Measurements from ENCODE around the gene POLA1. TPM values are rescaled to one million over a fixed set of nuclear protein-coding genes. Genes with fewer than 3 reads are reported as not detected.

The POLA1 gene
- total and polyA plus RNA-seq, 2 donors (not counting 1 experiment from before 2014, with no cell fraction given) = 3.0 to 16.3 TPM

- Histone ChIP-seq H3K4me3 (ENCODE audit: control extremely low read depth in 1 of 5, extremely low read depth in 1 of 5, insufficient read depth in 1 of 5, low read depth in 2 of 5, low read length in 4 of 5) (no peak overlapping the region), H3K27me3 (replicated peaks in 1 of 4; ENCODE audit: control extremely low read depth in 1 of 4, control insufficient read depth in 3 of 4, insufficient read depth in 4 of 4, low read length in 3 of 4) (peaks cover 0 to 59% (median 20%) of the 10 kb centered on the region in 4 experiments), H3K79me2 (ENCODE audit: control insufficient read depth, insufficient read depth, low read length) (no peaks in the 10 kb centered on the region), H3K9ac (ENCODE audit: low read length) (no peak overlapping the region), H4K20me1 (ENCODE audit: control insufficient read depth, insufficient read depth, low read length, poor library complexity, severe bottlenecking) (no peaks in the 10 kb centered on the region), H3K27ac (ENCODE audit: low read length in 2 of 2) (no peak overlapping the region), H3K4me2 (replicated peaks; ENCODE audit: low read depth, low read length, poor library complexity, severe bottlenecking) (no peak overlapping the region), H3K9me3 (ENCODE audit: control extremely low read depth in 1 of 3, control insufficient read depth in 2 of 3, insufficient read depth in 1 of 3, low read length in 2 of 3) (peaks cover 0 to 9% (median 0%) of the 10 kb centered on the region in 3 donors), H3K4me1 (ENCODE audit: control insufficient read depth in 2 of 2, insufficient read depth in 2 of 2, low read length in 2 of 2) (peaks cover 7 to 12% of the 10 kb centered on the region in 2 donors), H2AFZ (ENCODE audit: insufficient read depth, low read depth, low read length, poor library complexity, severe bottlenecking) (no peak overlapping the region), H3K36me3 (replicated peaks in 1 of 2; ENCODE audit: control extremely low read depth in 1 of 2, control insufficient read depth in 1 of 2, extremely low read depth in 1 of 2, insufficient read depth in 2 of 2, low read length in 1 of 2) (no peaks in the 10 kb centered on the region)
- 10% methylated on average over 46 of the region's 64 CpGs for WGBS (ENCODE audit: insufficient coverage)
- no peak overlapping the region for H3K27ac Mint-ChIP-seq
- H3K27me3 Mint-ChIP-seq = peaks cover 30% of the 10 kb centered on the region
- POLR2A ChIA-PET = no interaction called here
- no peaks in the 10 kb centered on the region for H3K9me3 Mint-ChIP-seq (ENCODE audit: insufficient read depth)
- ATAC-seq (ENCODE audit: low read depth) (no peak), DNase-seq (no peak)
- no peak overlapping the region for H3K4me3 Mint-ChIP-seq
- intact Hi-C loops (cut with micrococcal nuclease) = no loop called here
- TF ChIP-seq CTCF (IDR thresholded peaks at IDR 0.05) (no peak), EZH2 (IDR thresholded peaks at IDR 0.05; ENCODE audit: borderline replicate concordance, insufficient read depth, low read depth, low read length, poor library complexity, severe bottlenecking) (no peak)
- H3K4me1 Mint-ChIP-seq = peaks cover 10% of the 10 kb centered on the region
- CTCF ChIA-PET = no interaction called here
Measured at GRCh38 chrX:25007059-25008053, 313.6 kb downstream of the POLA1 start.

- no peak overlapping the region for H3K27ac Mint-ChIP-seq
- peaks cover 28% of the 10 kb centered on the region for H3K27me3 Mint-ChIP-seq
- no peak for ATAC-seq (ENCODE audit: low read depth)
- Histone ChIP-seq H4K20me1 (ENCODE audit: control insufficient read depth, insufficient read depth, low read length, poor library complexity, severe bottlenecking) (no peaks in the 10 kb centered on the region), H3K79me2 (ENCODE audit: control insufficient read depth, insufficient read depth, low read length) (no peaks in the 10 kb centered on the region), H3K36me3 (replicated peaks in 1 of 2; ENCODE audit: control extremely low read depth in 1 of 2, control insufficient read depth in 1 of 2, extremely low read depth in 1 of 2, insufficient read depth in 2 of 2, low read length in 1 of 2) (no peaks in the 10 kb centered on the region), H3K4me3 (ENCODE audit: control extremely low read depth in 1 of 5, extremely low read depth in 1 of 5, insufficient read depth in 1 of 5, low read depth in 2 of 5, low read length in 4 of 5) (no peak overlapping the region), H3K9ac (ENCODE audit: low read length) (no peak overlapping the region), H3K27ac (ENCODE audit: low read length in 2 of 2) (no peak overlapping the region), H3K4me2 (replicated peaks; ENCODE audit: low read depth, low read length, poor library complexity, severe bottlenecking) (no peak overlapping the region), H3K4me1 (ENCODE audit: control insufficient read depth in 2 of 2, insufficient read depth in 2 of 2, low read length in 2 of 2) (peaks cover 18 to 19% of the 10 kb centered on the region in 2 donors), H3K27me3 (replicated peaks in 1 of 4; ENCODE audit: control extremely low read depth in 1 of 4, control insufficient read depth in 3 of 4, insufficient read depth in 4 of 4, low read length in 3 of 4) (peaks cover 0 to 59% (median 25%) of the 10 kb centered on the region in 4 experiments), H3K9me3 (ENCODE audit: control extremely low read depth in 1 of 3, control insufficient read depth in 2 of 3, insufficient read depth in 1 of 3, low read length in 2 of 3) (peaks cover 0 to 9% (median 0%) of the 10 kb centered on the region in 3 donors), H2AFZ (ENCODE audit: insufficient read depth, low read depth, low read length, poor library complexity, severe bottlenecking) (no peak overlapping the region)
- no peak for TF ChIP-seq CTCF (IDR thresholded peaks at IDR 0.05)
- no peak for TF ChIP-seq EZH2 (IDR thresholded peaks at IDR 0.05; ENCODE audit: borderline replicate concordance, insufficient read depth, low read depth, low read length, poor library complexity, severe bottlenecking)
- POLR2A ChIA-PET = no interaction called here
- intact Hi-C loops (cut with micrococcal nuclease) = no loop called here
- DNase-seq = no peak
- H3K4me1 Mint-ChIP-seq = peaks cover 10% of the 10 kb centered on the region
- WGBS (ENCODE audit: insufficient coverage) = no CpG with 5 or more reads among the region's 7 CpGs
- CTCF ChIA-PET = no interaction called here
- H3K9me3 Mint-ChIP-seq (ENCODE audit: insufficient read depth) = no peaks in the 10 kb centered on the region
- H3K4me3 Mint-ChIP-seq = no peak overlapping the region
Measured at GRCh38 chrX:25009407-25009806, 315.7 kb downstream of the POLA1 start.

Measured in B cell (primary cell).